ENCODE measurements around the gene NAA10. TPM values are rescaled to one million over a fixed set of nuclear protein-coding genes. Genes with fewer than 3 reads are reported as not detected.

NAA10 gene
- total RNA-seq, 1 donor from 2014 or later = 116 TPM

- Mint-ChIP-seq H3K27ac (ENCODE audit: unreplicated experiment) (no peak overlapping the region), H3K4me1 (peaks cover 41% of the 10 kb centered on the region), H3K4me3 (peak overlapping the region; percentile 98), H3K9me3 (no peaks in the 10 kb centered on the region), H3K27me3 (ENCODE audit: low read depth) (peaks cover 7% of the 10 kb centered on the region), H3K36me3 (ENCODE audit: low read depth) (peaks cover 6% of the 10 kb centered on the region)
- DNase-seq (ENCODE audit: low read depth, low spot score) = no peak
- no peak for TF ChIP-seq CTCF (conservative IDR thresholded peaks at IDR 0.05)
These were observed 33.9 kb upstream of the NAA10 start for GRCh38 chrX:153968754-153969124.

- H3K4me3 Mint-ChIP-seq = peak overlapping the region; percentile 98
- peak overlapping the region; percentile 81 for H3K27ac Mint-ChIP-seq (ENCODE audit: unreplicated experiment)
- DNase-seq (ENCODE audit: low read depth, low spot score) = no peak
- no peak for TF ChIP-seq CTCF (conservative IDR thresholded peaks at IDR 0.05)
- no peaks in the 10 kb centered on the region for H3K9me3 Mint-ChIP-seq
- H3K4me1 Mint-ChIP-seq = peaks cover 36% of the 10 kb centered on the region
- peaks cover 6% of the 10 kb centered on the region for H3K36me3 Mint-ChIP-seq (ENCODE audit: low read depth)
- peaks cover 7% of the 10 kb centered on the region for H3K27me3 Mint-ChIP-seq (ENCODE audit: low read depth)
These were observed 33.4 kb upstream of the NAA10 start for GRCh38 chrX:153968255-153968654.

GRCh38 chrX:153967536-153968224 is 32.8 kb upstream of the NAA10 start:
- DNase-seq (ENCODE audit: low read depth, low spot score) = no peak
- H3K27ac Mint-ChIP-seq (ENCODE audit: unreplicated experiment) = peak overlapping the region; percentile 81
- H3K36me3 Mint-ChIP-seq (ENCODE audit: low read depth) = peaks cover 9% of the 10 kb centered on the region
- H3K27me3 Mint-ChIP-seq (ENCODE audit: low read depth) = peaks cover 7% of the 10 kb centered on the region
- peak overlapping the region; percentile 98 for H3K4me3 Mint-ChIP-seq
- no peaks in the 10 kb centered on the region for H3K9me3 Mint-ChIP-seq
- peaks cover 32% of the 10 kb centered on the region for H3K4me1 Mint-ChIP-seq
- TF ChIP-seq CTCF (conservative IDR thresholded peaks at IDR 0.05) = no peak

GRCh38 chrX:153966841-153967535 is 32.2 kb upstream of the NAA10 start:
- Mint-ChIP-seq H3K27ac (ENCODE audit: unreplicated experiment) (peak overlapping the region; percentile 43), H3K4me3 (peak overlapping the region; percentile 98), H3K36me3 (ENCODE audit: low read depth) (peaks cover 11% of the 10 kb centered on the region), H3K4me1 (peaks cover 32% of the 10 kb centered on the region), H3K27me3 (ENCODE audit: low read depth) (peaks cover 7% of the 10 kb centered on the region), H3K9me3 (no peaks in the 10 kb centered on the region)
- no peak for DNase-seq (ENCODE audit: low read depth, low spot score)
- no peak for TF ChIP-seq CTCF (conservative IDR thresholded peaks at IDR 0.05)

GRCh38 chrX:153966283-153966688 is 31.4 kb upstream of the NAA10 start:
- Mint-ChIP-seq H3K4me1 (peaks cover 32% of the 10 kb centered on the region), H3K4me3 (peak overlapping the region; percentile 98), H3K27ac (ENCODE audit: unreplicated experiment) (peak overlapping the region; percentile 57), H3K9me3 (no peaks in the 10 kb centered on the region), H3K36me3 (ENCODE audit: low read depth) (peaks cover 9% of the 10 kb centered on the region), H3K27me3 (ENCODE audit: low read depth) (peaks cover 7% of the 10 kb centered on the region)
- TF ChIP-seq CTCF (conservative IDR thresholded peaks at IDR 0.05) = no peak
- no peak for DNase-seq (ENCODE audit: low read depth, low spot score)

Measured in neural crest cell (in vitro differentiated cells).